Measurements from ENCODE around the gene CEP112.
A peak's percentile ranks its signal among the peaks of the same experiment; 100 is the strongest.

CEP112 gene

GRCh38 chr17:65930140-65930730 lies 261.7 kb downstream of the CEP112 start:
- DNase-seq (ENCODE audit: low read depth in 2 of 2) = no peak

DNA sequence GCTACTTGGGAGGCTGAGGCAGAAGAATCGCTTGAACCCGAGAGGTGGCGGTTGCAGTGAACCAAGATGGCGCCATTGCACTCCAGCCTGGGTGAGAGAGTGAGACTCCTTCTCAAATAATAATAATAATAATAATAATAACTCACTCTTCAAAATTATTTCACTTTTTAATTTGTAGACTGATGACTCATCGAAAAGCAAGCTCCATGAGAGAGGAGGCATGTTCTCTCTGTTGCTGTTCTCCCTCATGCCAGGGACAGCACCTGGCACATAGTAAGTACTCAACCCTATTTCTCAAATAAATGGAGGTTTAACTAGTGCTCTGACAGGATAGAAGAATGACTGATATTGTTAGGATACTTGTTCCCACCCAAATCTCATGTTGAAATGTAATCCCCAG lies 265.3 kb downstream of the CEP112 start:
- no peak for DNase-seq (ENCODE audit: low read depth in 2 of 2)

GRCh38 chr17:65925606-65926307 lies 266.2 kb downstream of the CEP112 start:
- DNase-seq (ENCODE audit: low read depth in 2 of 2) = no peak

DNA sequence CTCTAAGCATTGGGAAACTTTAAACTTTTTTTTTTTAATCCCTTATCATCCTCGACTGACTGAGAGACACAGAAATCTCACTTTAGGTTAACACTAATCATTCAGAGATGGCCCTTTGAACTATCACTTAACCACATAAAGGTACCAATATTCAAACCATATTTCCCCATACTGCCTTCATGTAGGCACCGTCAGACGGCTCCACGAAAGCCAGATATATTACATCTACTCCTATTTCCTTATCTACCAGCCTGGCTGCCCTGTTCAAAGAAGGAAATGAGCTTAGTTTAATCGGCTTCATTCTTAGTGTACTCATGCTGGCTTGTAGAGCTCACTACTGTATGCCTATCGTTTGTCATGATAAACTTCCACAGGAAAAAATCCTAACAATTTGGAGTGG lies 270.9 kb downstream of the CEP112 start:
- no peak for DNase-seq (ENCODE audit: low read depth in 2 of 2)

GRCh38 chr17:65918916-65919315 lies 273.0 kb downstream of the CEP112 start:
- no peak for DNase-seq (ENCODE audit: low read depth in 2 of 2)

GRCh38 chr17:65918500-65918899 lies 273.4 kb downstream of the CEP112 start:
- DNase-seq (ENCODE audit: low read depth in 2 of 2) = no peak

- no peak for DNase-seq (ENCODE audit: low read depth in 2 of 2)
Observed at GRCh38 chr17:65917560-65917959, 274.4 kb downstream of the CEP112 start.

GRCh38 chr17:65916425-65916824 lies 275.5 kb downstream of the CEP112 start:
- no peak for DNase-seq (ENCODE audit: low read depth in 2 of 2)

GRCh38 chr17:65914784-65915342 lies 277.1 kb downstream of the CEP112 start:
- DNase-seq (ENCODE audit: low read depth in 2 of 2) = peak in 1 of 2 donors; percentile 5

DNA sequence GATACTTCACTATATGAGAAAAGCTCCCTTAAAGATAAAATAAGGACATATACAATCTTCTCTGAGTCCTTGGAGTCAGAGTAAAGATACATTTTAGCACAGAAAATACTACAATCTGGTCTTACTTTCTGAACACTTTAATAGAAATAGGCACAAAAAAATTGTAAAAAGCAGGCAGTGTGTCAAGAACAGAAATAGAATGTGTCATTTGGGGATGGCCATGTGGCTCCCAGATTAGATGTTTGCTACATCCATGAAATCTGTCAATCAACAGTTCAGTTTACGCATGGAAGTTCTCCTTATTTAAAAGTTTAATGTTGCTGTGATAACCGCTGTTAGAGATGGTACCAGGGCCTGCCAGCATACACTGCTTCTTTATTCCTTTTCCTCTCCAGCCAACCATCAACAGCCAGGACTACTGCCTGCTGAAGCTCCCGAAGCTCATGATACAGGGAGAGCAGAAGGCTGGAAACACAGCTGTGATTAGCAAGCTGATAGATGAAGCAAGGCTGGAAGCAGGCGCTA lies 278.5 kb downstream of the CEP112 start:
- no peak for DNase-seq (ENCODE audit: low read depth in 2 of 2)

- no peak for DNase-seq (ENCODE audit: low read depth in 2 of 2)
Observed at GRCh38 chr17:65910836-65911235, 281.1 kb downstream of the CEP112 start.

GRCh38 chr17:65902831-65903522 lies 289.0 kb downstream of the CEP112 start:
- no peak for DNase-seq (ENCODE audit: low read depth in 2 of 2)

- DNase-seq (ENCODE audit: low read depth in 2 of 2) = no peak
Observed at GRCh38 chr17:65902155-65902554, 289.8 kb downstream of the CEP112 start.

DNA sequence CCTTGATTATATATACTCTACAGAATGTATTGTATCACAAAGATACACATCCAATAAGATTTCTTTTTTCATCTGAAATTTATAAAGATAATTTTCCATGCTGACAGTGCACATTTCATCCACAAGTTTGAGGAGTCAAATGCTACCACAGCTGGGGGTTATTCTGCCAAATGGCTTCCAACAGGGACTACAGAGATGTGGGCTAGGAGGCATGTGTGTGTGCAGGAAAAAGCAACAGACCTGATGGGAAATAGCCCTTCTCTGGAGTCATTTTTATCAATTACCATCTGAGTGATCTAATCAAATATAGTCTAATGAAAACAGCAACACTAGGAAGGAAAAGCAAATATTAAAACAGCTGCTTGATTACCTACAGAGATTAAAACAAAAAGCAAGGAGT lies 290.5 kb downstream of the CEP112 start:
- no peak for DNase-seq (ENCODE audit: low read depth in 2 of 2)

DNA sequence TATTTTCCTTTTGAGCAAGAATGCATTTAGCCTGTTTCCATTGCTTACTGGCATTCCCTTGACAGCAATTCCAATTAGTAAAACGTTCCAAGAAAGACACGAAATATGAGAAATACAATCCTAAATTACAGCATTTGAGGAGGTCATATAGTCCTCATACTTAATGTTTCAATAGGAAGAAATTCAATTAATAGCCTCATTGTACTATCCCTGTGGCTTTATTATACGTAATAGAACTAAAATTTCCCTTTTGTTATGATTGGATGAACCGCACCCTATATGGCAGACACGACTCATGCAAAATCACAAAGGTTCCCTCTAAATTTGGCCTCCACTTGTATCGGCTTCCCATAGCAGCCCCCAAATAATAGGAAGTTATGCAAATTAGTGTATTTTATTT lies 291.7 kb downstream of the CEP112 start:
- no peak for DNase-seq (ENCODE audit: low read depth in 2 of 2)

- no peak for DNase-seq (ENCODE audit: low read depth in 2 of 2)
Observed at GRCh38 chr17:65898651-65899050, 293.3 kb downstream of the CEP112 start.

DNA sequence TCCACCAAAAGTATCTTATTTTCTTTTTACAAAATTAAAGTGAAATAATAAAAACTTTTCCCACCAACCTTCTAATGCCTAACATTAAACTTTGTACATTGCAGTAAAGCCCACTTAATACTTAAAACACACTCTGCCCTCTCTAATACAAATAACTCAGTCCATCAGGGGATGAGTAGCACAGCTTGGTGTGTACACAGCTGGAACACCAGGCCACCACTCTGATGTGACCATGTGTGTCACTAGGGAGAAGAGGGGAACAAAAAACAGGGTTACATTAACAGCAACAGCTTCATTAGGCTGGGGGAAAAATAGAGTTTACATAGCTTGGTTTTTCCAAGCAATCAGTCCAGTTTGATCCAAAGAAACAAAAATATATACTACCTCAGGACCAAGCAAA lies 295.0 kb downstream of the CEP112 start:
- DNase-seq (ENCODE audit: low read depth in 2 of 2) = no peak

DNA sequence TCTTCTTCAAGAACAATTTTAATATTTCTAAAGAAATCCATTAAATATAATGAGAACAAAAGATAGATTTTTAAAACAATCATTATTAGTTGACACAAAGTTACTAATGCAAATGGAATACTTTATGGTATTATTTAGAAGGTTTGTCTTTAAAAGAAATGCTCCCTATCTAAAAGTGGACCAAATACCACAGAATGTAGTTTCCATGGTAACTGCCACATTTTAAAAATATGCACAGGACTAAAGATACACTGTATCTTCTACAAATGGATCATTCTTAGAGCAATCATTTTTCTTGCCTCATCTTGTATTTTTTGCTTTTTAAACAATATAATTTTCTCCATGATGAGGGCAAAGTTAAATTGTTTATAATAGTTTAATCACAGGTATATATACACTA lies 296.0 kb downstream of the CEP112 start:
- DNase-seq (ENCODE audit: low read depth in 2 of 2) = no peak

- no peak for DNase-seq (ENCODE audit: low read depth in 2 of 2)
Observed at GRCh38 chr17:65893692-65894279, 298.1 kb downstream of the CEP112 start.

- no peak for DNase-seq (ENCODE audit: low read depth in 2 of 2)
Observed at GRCh38 chr17:65892912-65893377, 299.0 kb downstream of the CEP112 start.

DNA sequence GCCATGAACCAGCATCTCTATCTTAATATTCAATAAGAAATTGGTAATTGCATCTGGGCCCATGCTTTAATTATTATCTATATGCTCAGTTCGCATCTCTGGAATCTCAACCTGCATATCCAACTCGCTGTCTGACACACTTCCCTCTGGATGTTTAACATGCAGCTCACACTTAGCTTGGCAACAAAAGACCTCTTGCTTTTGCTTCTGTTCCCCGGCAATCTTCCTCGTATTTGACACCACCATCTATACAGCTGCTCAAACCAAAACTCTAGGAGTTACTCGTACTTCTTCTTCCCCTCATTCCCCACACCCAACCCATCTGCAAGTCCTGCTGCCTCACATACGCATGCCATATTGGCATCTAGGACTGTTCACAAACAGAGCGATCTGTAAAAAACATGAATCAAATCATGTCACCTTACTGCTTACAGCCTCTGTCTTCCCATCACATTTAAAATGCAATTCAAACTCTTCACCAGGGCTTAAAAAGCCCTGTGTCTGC lies 300.6 kb downstream of the CEP112 start:
- no peak for DNase-seq (ENCODE audit: low read depth in 2 of 2)

DNA sequence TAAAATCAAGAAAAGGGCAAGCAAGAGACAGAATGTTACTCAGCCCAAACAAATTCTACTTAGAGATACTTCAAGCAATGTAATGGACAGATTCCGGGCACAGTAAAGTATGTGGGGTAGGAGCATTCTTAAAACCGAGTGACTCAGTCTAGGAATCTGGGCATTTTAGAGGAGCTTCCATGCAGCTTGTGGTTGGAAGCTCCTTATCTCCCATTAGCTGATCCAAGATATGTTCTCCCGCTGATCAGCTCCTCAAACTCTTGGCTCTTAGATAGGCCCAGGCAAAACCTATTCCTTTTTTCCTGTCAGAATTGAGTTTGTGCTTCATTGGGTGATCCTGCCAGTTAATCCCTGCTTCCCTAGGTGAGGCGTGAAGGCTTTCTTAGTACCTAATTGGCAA lies 303.3 kb downstream of the CEP112 start:
- DNase-seq (ENCODE audit: low read depth in 2 of 2) = no peak

Data from activated CD4-positive, alpha-beta T cell treated with anti-CD3 and anti-CD28 coated beads for 24 hours (primary cell).